Left hindlimb (tissue), 1 donor: ENCODE measurements around the gene SOCS7.
"Not testable (repeated sequence)": the region's sequence is repeated elsewhere in the genome, so short reads cannot be mapped to it uniquely, and the experiment has no call there.

Source experiments
- DNase-seq: peaks from one replicate; pipeline ENCODE4 v3.0.0-alpha.2; 2018

SOCS7 gene

GRCh38 chr17:38421871-38422827 lies 70.5 kb downstream of the SOCS7 start:
- DNase-seq: peak; percentile 56

- DNase-seq: no peak
Measured at GRCh38 chr17:38424297-38424972, 72.8 kb downstream of the SOCS7 start.

- no peak for DNase-seq
Measured at GRCh38 chr17:38425031-38425430, 73.4 kb downstream of the SOCS7 start.

GRCh38 chr17:38425744-38426143 lies 74.1 kb downstream of the SOCS7 start:
- DNase-seq: no peak

GRCh38 chr17:38426441-38426840 lies 74.8 kb downstream of the SOCS7 start:
- no peak for DNase-seq

- DNase-seq: no peak
Measured at GRCh38 chr17:38427160-38427949, 75.7 kb downstream of the SOCS7 start.

- no peak for DNase-seq
Measured at GRCh38 chr17:38428112-38428642, 76.5 kb downstream of the SOCS7 start, which contains the start of gene ARHGAP23. TSS of gene ARHGAP23 (plus strand) at chr17:38428464. CDS start at chr17:38428486, 22 bp downstream.

GRCh38 chr17:38428643-38429371 lies 77.2 kb downstream of the SOCS7 start:
- peak; percentile 77 for DNase-seq

- DNase-seq: peak; percentile 34
Measured at GRCh38 chr17:38429476-38430100, 77.9 kb downstream of the SOCS7 start.

- peak; percentile 15 for DNase-seq
Measured at GRCh38 chr17:38430316-38430715, 78.7 kb downstream of the SOCS7 start.

- DNase-seq: no peak
Measured at GRCh38 chr17:38430822-38431221, 79.2 kb downstream of the SOCS7 start.

- DNase-seq: no peak
Measured at GRCh38 chr17:38431346-38432145, 79.9 kb downstream of the SOCS7 start.

GRCh38 chr17:38434178-38434665 lies 82.6 kb downstream of the SOCS7 start:
- no peak for DNase-seq

- no peak for DNase-seq
Measured at GRCh38 chr17:38435795-38436194, 84.2 kb downstream of the SOCS7 start.

GRCh38 chr17:38436386-38436785 lies 84.7 kb downstream of the SOCS7 start:
- no peak for DNase-seq

- not testable (repeated sequence) for DNase-seq
Measured at GRCh38 chr17:38437313-38437712, 85.7 kb downstream of the SOCS7 start.

GRCh38 chr17:38439436-38439835 lies 87.8 kb downstream of the SOCS7 start:
- DNase-seq: no peak

- DNase-seq: no peak
Measured at GRCh38 chr17:38440614-38441397, 89.2 kb downstream of the SOCS7 start.

- DNase-seq: no peak
Measured at GRCh38 chr17:38441429-38442061, 89.9 kb downstream of the SOCS7 start.
